Measurements from ENCODE around the gene CENPM. TPM values are rescaled to one million over a fixed set of nuclear protein-coding genes. Genes with fewer than 3 reads are reported as not detected.

Gene CENPM
- total RNA-seq, 2 experiments from 2014 or later = 65.2 to 82.1 TPM

DNA sequence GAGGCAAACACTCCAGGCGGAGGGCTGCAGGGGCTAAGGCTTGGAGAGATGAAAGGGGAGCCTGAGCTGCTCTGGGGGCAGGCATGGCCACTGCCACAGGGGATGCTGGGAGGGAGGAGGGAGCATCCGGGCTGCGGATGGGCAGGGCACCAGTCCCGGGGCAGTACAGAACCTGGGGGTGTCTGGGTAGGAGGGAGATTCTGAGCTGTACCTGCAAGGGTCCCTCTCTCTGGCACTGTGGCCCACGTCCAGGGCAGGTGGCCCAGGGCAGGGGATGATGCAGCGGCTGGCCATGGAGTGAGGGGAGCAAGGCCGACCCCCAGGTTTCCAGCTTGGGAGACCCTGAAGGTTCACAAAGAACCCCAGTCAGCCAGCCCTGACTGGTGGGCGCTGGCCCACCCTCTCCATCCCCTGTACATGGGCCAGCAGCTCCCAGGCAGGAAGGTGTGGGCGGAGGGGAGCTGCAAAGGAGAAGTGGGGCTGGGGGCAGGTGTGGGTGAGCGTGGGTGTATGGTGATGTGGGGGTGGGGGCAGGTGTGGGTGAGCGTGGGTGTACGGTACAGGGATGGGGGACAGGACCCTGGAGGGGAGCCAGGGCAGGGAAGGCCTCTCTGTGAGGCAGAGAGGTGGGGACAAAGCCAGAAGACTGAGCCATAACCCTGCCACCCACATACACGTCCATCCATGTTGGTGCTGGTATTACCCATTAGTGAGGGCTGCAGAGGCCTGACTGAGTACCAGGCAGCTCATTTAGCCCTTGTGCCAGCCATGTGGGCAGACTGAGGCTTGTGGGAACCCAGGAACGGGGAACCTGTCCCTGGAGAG lies 18.1 kb downstream of the CENPM start:
- ChIA-PET POLR2A (interaction anchor here (1.0 to 1.3 kb wide), 2 partner anchors 18 to 66 kb away, joined by 3 to 4 read pairs; partner anchors contain the start of gene CENPM), CTCF (interaction anchor here (0.6 to 1.2 kb wide), 3 partner anchors 12 to 274 kb away, joined by 3 read pairs; no protein-coding TSS in a partner anchor)
- no peak for DNase-seq
- peaks cover 2% of the 10 kb centered on the region for H3K36me3 Mint-ChIP-seq (ENCODE audit: low read depth)
- H3K27me3 Mint-ChIP-seq = peaks cover 5% of the 10 kb centered on the region
- H3K4me3 Mint-ChIP-seq = no peak overlapping the region
- peaks cover 14% of the 10 kb centered on the region for H3K4me1 Mint-ChIP-seq
- no peaks in the 10 kb centered on the region for H3K9me3 Mint-ChIP-seq (ENCODE audit: low read depth)
- no peak overlapping the region for H3K27ac Mint-ChIP-seq
- intact Hi-C loops (cut with DNase I, micrococcal nuclease) = no loop called here
- no peak for ATAC-seq

DNA sequence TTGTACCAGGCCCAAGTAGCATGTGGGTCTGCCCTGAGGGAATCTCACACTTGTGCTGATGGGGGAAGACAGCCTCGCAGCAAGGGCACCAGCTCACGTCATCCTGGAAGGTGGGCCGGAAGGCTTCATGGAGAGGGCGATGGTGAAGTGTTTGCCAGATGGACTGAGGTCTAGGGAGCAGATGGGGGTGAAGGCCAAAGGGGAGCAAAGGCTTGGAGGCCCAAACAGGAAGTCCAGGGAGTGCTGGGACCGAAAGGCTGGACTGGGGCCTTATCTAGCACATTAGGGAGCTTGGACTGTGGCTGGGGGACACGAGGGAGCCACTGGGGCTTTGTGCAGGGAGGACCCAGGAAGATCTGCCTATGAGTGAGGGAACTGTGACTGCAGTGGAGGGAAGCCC lies 19.1 kb downstream of the CENPM start:
- Mint-ChIP-seq H3K4me3 (no peak overlapping the region), H3K4me1 (peaks cover 14% of the 10 kb centered on the region), H3K36me3 (ENCODE audit: low read depth) (peaks cover 1% of the 10 kb centered on the region), H3K9me3 (ENCODE audit: low read depth) (no peaks in the 10 kb centered on the region), H3K27me3 (peaks cover 5% of the 10 kb centered on the region), H3K27ac (no peak overlapping the region)
- DNase-seq (no peak), ATAC-seq (no peak)
- intact Hi-C loops (cut with DNase I, micrococcal nuclease) = loop anchor here in 1 of 2 experiments (2.0 kb wide), 1 partner anchor 13 kb away; no protein-coding TSS in a partner anchor
- ChIA-PET POLR2A (interaction anchor here (0.7 to 1.3 kb wide), 2 partner anchors 65 to 169 kb away, joined by 3 read pairs; no protein-coding TSS in a partner anchor), CTCF (interaction anchor here (1.2 to 1.4 kb wide), 2 partner anchors 13 to 69 kb away, joined by 3 to 4 read pairs; no protein-coding TSS in a partner anchor)

DNA sequence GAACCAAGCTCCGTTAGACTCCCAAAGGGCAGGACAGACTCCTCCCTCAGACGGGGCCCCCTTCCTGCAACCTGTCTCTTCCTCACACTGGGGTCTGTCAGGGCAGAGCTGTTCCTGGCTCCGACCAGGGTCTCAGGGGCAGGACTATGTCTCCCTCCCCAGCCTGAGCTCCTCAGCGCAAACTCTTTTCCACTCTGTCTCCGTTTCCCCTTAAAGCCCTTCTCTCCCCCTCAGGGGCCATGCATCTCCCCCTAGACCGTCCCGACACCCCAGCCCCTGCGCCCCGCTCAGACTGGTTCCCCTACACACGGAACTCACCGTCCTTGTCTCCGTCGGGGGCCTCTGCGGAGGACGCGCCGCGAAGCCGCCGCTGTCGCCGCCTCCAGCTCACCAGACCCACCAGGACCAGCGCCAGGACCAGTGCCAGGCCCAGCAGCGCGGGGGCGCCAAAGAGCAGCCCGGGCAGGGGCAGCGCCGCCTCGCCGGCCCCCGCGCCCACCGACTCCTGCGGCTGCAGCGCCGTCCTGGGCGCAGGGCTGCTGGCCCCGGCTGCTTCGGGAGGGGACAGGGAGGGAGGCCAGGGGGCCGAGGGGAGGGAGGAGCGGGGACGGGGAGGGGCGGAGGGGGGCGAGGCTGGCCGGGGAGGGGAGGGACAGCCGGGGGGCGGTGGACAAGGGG lies 21.0 kb downstream of the CENPM start:
- intact Hi-C loops (cut with DNase I, micrococcal nuclease) = loop anchor here in 1 of 2 experiments (2.0 kb wide), 1 partner anchor 15 kb away; no protein-coding TSS in a partner anchor
- DNase-seq (peak; percentile 88), ATAC-seq (peak; percentile 87)
- H3K4me1 Mint-ChIP-seq = peaks cover 14% of the 10 kb centered on the region
- H3K27ac Mint-ChIP-seq = peak overlapping the region; percentile 58
- H3K9me3 Mint-ChIP-seq (ENCODE audit: low read depth) = no peaks in the 10 kb centered on the region
- peaks cover 5% of the 10 kb centered on the region for H3K27me3 Mint-ChIP-seq
- peak overlapping the region; percentile 66 for H3K4me3 Mint-ChIP-seq
- no peaks in the 10 kb centered on the region for H3K36me3 Mint-ChIP-seq (ENCODE audit: low read depth)
- POLR2A ChIA-PET = interaction anchor here (0.6 to 1.9 kb wide), 8 partner anchors 12 to 67 kb away, joined by 3 to 18 read pairs (median 4); no protein-coding TSS in a partner anchor
- CTCF ChIA-PET = interaction anchor here (0.6 to 2.4 kb wide), 27 partner anchors 9 to 518 kb away, joined by 3 to 17 read pairs (median 4); partner anchors contain the start of genes CCDC134 and CENPM

DNA sequence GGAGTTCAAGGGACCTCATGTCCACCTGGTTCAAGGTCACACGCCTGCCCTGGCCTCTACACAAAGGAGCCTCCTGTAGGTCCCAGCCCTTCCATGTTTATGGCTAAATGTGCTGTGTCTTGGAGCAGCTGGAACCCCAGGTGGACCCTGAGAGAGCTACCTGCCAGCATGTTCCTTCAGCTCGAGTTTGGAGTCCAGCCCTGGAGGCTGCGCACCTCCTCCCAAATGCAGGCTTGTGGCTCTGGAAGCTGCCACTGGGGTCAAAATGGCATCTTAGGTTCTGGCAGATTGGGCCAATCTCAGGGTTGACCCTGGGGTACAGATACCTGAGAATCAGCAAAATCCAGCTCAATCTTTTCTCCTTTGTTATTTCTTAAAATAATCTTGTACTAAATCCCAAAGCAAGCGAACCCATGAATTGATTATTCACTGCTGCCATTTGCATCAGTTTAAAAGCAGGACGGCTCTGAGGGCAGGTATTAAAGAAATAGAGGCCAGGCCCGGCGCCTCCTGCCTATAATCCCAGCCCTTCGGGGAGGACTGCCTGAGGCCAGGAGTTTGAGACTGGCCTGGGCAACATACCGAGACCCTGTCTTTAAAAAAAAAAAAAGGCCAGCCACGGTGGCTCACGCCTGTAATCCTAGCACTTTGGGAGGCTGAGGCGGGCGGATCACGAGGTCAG lies 23.2 kb downstream of the CENPM start:
- Mint-ChIP-seq H3K27me3 (peaks cover 5% of the 10 kb centered on the region), H3K9me3 (ENCODE audit: low read depth) (no peaks in the 10 kb centered on the region), H3K4me3 (no peak overlapping the region), H3K4me1 (peaks cover 16% of the 10 kb centered on the region), H3K36me3 (ENCODE audit: low read depth) (no peaks in the 10 kb centered on the region), H3K27ac (no peak overlapping the region)
- CTCF ChIA-PET = interaction anchor here (0.8 to 2.5 kb wide), 4 partner anchors 11 to 226 kb away, joined by 3 to 9 read pairs (median 4); no protein-coding TSS in a partner anchor
- intact Hi-C loops (cut with DNase I, micrococcal nuclease) = no loop called here
- ATAC-seq (no peak), DNase-seq (no peak)
- POLR2A ChIA-PET = no interaction called here

DNA sequence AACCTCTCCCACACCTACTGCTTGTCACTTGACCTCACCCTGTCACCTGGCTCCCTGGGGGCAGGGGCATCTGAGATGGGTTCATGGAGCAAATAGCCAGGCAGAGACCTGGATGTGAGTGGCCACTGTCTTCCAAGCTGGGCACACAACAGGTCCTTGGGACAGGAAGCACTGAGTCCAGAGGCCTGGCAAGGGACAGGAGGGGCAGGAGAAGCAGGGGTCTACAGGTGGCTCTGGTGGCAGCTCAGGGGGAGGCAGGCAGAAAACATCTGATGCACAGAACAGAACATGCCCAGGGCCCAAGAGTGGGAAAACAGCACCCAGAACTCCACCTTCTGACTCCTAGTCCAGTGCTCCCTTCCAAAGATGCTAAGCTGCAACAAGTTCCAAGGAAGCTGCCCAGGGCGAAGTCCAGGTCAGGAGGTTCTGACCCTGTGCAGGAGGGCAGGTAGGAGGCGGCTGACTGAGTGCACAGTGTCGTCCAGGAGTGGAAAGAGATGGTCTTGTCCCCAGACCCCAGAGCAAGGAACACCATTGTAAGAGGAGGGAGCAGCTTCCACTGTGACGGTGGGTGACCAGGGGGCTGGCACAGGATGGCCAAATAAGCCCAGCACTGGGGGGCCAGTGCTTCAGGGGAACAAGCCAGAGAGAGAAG lies 23.9 kb downstream of the CENPM start:
- H3K27ac Mint-ChIP-seq = no peak overlapping the region
- no peak overlapping the region for H3K4me3 Mint-ChIP-seq
- intact Hi-C loops (cut with DNase I, micrococcal nuclease) = no loop called here
- peaks cover 7% of the 10 kb centered on the region for H3K27me3 Mint-ChIP-seq
- no peaks in the 10 kb centered on the region for H3K9me3 Mint-ChIP-seq (ENCODE audit: low read depth)
- peaks cover 21% of the 10 kb centered on the region for H3K4me1 Mint-ChIP-seq
- CTCF ChIA-PET = interaction anchor here (0.7 to 2.5 kb wide), 5 partner anchors 10 to 226 kb away, joined by 3 to 9 read pairs (median 4); no protein-coding TSS in a partner anchor
- no peak for ATAC-seq
- POLR2A ChIA-PET = no interaction called here
- no peak for DNase-seq
- H3K36me3 Mint-ChIP-seq (ENCODE audit: low read depth) = no peaks in the 10 kb centered on the region

DNA sequence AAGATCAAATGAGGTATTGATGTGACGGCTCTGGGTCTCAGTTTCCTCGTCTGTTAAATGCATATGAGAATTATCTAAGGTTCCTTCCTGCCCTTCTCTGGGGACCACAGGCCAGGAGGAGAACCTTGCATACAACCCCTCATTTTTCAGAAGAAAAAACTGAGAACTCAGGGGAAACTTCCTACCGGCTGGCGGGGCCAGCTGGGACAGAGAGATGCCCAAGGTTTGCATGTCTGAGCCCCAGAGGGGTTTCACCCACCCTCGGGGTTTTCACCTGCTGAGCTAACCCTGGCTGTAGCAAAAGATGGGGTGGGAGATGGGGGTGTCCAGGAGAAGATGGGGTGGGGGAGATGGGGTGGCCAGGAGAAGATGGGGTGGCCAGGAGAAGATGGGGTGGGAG lies 24.6 kb downstream of the CENPM start:
- no peak for ATAC-seq
- POLR2A ChIA-PET = no interaction called here
- intact Hi-C loops (cut with DNase I, micrococcal nuclease) = no loop called here

DNA sequence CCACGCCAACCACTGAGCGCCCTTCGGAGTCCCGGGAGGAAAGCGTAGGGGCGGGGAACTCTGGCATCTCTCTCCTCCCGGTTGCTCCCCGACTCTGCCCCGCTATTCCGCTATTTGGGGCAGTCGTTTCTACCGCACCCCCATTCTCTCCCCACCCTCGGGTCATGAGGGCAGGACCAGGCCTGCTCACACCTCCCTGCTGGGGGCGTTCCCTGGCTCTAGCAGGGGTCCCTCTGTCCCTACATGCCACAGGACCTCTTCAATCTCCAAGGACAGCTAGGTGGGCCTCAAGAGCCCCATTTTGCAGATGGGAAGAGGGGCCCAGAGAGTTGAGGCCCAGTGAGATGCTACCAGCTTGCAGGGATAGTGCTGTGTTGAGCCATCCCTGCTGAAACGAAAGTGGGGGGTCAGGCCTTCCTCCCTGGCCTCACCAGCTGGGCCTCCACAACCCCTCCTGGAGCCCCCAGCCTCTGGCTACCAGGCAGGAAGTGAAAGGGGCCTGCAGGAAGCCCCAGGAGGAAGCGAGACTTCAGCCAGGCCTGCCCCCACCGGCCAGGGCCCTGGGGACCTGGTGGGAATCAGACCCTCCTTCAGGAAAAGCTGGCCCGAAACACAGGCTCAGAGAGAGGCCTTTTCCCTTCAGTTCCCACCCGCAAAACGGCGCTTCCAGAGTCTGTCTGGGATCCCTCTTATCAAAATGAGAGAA lies 26.5 kb downstream of the CENPM start:
- H3K4me1 Mint-ChIP-seq = peaks cover 18% of the 10 kb centered on the region
- H3K9me3 Mint-ChIP-seq (ENCODE audit: low read depth) = no peaks in the 10 kb centered on the region
- H3K27ac Mint-ChIP-seq = no peak overlapping the region
- no peak for ATAC-seq
- CTCF ChIA-PET = no interaction called here
- H3K4me3 Mint-ChIP-seq = no peak overlapping the region
- no peak for DNase-seq
- intact Hi-C loops (cut with DNase I, micrococcal nuclease) = no loop called here
- no peaks in the 10 kb centered on the region for H3K36me3 Mint-ChIP-seq (ENCODE audit: low read depth)
- POLR2A ChIA-PET = no interaction called here
- H3K27me3 Mint-ChIP-seq = peaks cover 23% of the 10 kb centered on the region

More for the DNA sequence above, 24.6 kb downstream of the CENPM start:
- peaks cover 22% of the 10 kb centered on the region for H3K4me1 Mint-ChIP-seq
- H3K36me3 Mint-ChIP-seq (ENCODE audit: low read depth) = no peaks in the 10 kb centered on the region
- H3K9me3 Mint-ChIP-seq (ENCODE audit: low read depth) = no peaks in the 10 kb centered on the region
- DNase-seq = no peak
- H3K27me3 Mint-ChIP-seq = peaks cover 9% of the 10 kb centered on the region
- no peak overlapping the region for H3K4me3 Mint-ChIP-seq
- no peak overlapping the region for H3K27ac Mint-ChIP-seq
- CTCF ChIA-PET = interaction anchor here (0.7 to 2.5 kb wide), 2 partner anchors 10 to 93 kb away, joined by 3 to 9 read pairs; no protein-coding TSS in a partner anchor

DNA sequence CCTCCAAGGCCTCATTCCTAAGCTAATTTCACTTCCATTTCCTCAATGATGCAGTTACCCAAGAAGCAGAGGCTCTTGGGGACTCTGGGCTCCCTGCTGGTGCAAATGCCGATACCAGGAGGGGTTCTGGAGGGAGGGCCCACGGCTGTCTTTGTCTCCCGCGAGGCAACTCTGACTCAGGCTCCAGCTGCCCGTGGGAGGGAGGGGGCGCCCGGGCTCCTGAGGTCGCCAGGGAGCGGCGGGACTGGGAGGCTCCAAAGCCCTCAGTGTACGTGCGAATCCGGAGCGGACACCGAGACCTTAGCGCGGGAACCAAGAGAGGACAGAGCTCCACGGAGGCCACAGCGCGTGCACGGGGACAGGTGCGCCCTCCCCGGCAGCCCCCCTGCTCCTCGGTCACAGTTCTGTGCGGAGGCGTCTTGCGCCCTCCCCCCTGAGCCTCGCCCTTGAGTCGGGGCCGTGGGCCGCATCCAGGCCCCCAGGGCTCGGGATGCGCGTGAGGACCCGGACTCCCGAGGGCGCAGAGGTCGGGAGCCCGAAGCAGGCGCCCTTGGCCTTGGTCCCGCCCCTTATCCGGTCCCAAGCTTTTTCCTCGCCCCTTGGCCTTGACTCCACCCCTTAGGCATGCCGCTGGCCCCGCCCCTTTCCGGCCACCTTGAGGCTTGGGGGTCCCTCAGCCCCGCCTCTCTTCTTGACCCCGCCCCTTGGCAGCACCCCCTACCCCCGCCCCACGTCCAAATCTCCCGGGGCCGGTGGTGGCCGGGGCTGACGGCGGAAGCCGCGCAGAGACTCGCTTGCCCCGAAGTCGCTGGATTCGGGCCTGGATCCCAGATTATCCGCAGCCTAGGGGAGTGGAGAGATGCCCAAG lies 27.4 kb downstream of the CENPM start:
- intact Hi-C loops (cut with DNase I, micrococcal nuclease) = loop anchor here in 1 of 2 experiments (1.0 kb wide), 1 partner anchor 21 kb away; no protein-coding TSS in a partner anchor

DNA sequence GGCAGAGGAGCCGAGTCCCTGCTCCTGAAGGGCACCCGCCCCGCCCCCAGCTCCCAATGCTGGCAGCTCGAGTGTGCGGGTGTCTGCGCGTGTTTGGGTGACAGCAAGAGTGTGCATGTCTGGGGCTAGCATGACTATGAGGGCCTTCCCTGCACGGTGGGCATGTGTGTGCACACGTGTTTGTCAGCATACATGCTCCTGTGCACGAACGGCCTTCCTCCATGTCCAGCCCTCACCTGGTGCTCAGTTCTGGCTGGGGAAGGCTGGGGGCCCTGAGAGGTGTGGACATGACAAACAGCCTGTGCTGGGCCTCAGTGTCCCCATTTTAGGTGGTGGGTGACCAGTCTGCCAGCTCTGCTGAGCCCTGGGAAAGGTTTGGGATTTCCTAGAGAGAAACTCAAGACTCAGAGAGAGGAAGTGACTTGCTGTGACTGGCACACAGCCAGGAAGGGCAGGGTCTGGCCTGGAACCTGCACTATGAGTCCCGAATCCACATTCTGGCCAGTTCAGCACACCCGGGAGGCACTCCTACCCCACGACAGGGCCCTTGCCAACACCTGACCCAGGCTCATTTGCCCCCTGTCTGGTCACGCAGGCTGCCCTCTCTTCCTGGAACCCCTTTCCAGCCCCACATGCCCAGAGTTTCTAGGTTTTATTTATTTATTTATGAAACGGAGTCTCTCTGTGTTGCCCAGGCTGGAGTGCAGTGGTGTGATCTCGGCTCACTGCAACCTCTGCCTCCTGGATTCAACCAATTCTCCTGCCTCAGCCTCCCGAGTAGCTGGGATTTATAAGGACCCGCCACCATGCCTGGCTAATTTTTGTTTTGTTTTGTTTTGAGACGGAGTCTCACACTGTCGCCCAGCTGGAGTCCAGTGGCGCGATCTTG lies 28.8 kb downstream of the CENPM start:
- peak; percentile 57 for DNase-seq
- ChIA-PET POLR2A (no interaction called here), CTCF (no interaction called here)
- Mint-ChIP-seq H3K4me1 (peaks cover 18% of the 10 kb centered on the region), H3K4me3 (peak overlapping the region; percentile 38), H3K27me3 (peaks cover 28% of the 10 kb centered on the region), H3K36me3 (ENCODE audit: low read depth) (no peaks in the 10 kb centered on the region), H3K27ac (peak overlapping the region; percentile 37), H3K9me3 (ENCODE audit: low read depth) (no peaks in the 10 kb centered on the region)
- intact Hi-C loops (cut with DNase I, micrococcal nuclease) = no loop called here
- no peak for ATAC-seq

More for the DNA sequence above, 27.4 kb downstream of the CENPM start:
- Mint-ChIP-seq H3K4me3 (peak overlapping the region; percentile 47), H3K4me1 (peaks cover 15% of the 10 kb centered on the region), H3K9me3 (ENCODE audit: low read depth) (no peaks in the 10 kb centered on the region), H3K27ac (peak overlapping the region; percentile 19), H3K27me3 (peaks cover 24% of the 10 kb centered on the region), H3K36me3 (ENCODE audit: low read depth) (no peaks in the 10 kb centered on the region)
- DNase-seq = peak; percentile 68
- POLR2A ChIA-PET = interaction anchor here (0.9 to 1.3 kb wide), 2 partner anchors 21 to 89 kb away, joined by 3 to 6 read pairs; no protein-coding TSS in a partner anchor
- peak; percentile 53 for ATAC-seq
- CTCF ChIA-PET = interaction anchor here (0.8 to 1.3 kb wide), 2 partner anchors 93 to 222 kb away, joined by 4 to 9 read pairs; no protein-coding TSS in a partner anchor
